GM12865 (cell line): ENCODE data around the gene FEM1B.

Source experiments
- DNase-seq: peaks from one replicate; pipeline ENCODE4 v3.0.0; 2010; ENCODE audit warnings: low read depth
- H3K4me3 ChIP-seq: 2 replicates; pipeline ENCODE4 v1.5.1; 2011; ENCODE audit warnings: mild to moderate bottlenecking, low read depth, low read length, control low read depth
- CTCF ChIP-seq: IDR thresholded peaks from 2 replicates; pipeline ENCODE4 v1.5.1; 2011; ENCODE audit warnings: low read length, control low read depth, low read depth, inconsistent platforms; ENCODE audit not compliant: insufficient read depth; ENCODE audit errors: missing control alignments

FEM1B gene

GRCh38 chr15:68259883-68260282 is 17.7 kb upstream of the FEM1B start:
- no peak overlapping the region for H3K4me3 ChIP-seq
- no peak for TF ChIP-seq CTCF
- DNase-seq = no peak

DNA sequence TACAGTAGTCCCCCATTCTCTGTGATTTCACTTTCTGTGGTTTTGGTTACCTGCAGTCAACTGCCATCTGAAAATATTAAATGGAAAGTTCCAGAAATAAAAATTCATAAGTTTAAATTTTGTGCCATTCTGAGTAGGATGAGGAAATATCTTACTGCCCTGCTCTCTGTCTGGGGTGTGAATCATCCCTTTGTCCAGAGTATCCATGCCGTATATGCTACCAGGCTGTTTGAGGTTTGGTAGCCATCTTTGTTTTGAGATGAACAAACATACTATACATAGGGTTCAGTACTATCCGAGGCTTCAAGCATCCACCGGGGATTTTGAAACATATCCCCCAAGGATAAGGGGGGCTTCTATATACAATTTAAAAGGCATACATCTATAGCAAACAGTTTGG is 16.3 kb upstream of the FEM1B start:
- TF ChIP-seq CTCF = no peak
- H3K4me3 ChIP-seq = no peak overlapping the region
- no peak for DNase-seq

- no peak for DNase-seq
- H3K4me3 ChIP-seq = no peak overlapping the region
- no peak for TF ChIP-seq CTCF
Measured at GRCh38 chr15:68261980-68262379, 15.6 kb upstream of the FEM1B start.

DNA sequence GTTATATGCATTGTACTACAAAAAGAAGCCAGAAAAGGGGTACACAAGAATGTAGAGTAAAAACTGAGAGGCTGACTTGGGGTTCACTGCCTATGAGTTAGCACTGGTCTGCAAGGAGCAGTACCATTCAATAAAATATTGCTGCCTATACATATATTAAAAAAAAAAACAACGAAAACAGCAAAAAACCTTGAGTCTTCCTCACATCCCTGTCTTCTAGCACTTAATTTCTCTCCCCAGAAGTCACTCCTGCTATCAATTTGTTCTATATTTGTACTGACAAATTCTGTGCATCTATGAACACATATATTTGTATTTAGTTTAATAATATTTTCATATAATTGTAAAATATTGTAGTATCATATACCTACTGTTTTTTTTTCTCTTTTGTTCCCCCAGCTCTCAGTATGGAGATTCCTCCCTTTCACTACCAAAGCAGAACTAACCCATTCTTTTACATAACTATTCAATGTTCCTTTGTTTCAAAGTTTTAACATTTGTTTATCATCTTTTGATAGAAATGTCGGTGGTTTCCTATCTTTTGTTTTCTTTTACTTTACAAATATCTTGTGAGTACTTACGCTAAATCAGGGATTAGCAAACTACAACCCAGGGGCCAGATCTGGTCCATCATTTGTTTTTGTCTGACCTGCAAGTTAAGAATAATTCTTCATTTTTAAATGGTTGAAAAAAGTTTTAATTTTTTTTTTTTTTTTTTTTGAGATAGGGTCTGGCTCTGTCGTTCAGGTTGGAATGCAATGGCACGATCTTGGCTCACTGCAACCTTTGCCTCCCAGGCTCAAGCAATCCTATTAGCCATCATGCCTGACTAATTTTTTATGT is 14.8 kb upstream of the FEM1B start:
- no peak for TF ChIP-seq CTCF
- no peak for DNase-seq
- no peak overlapping the region for H3K4me3 ChIP-seq

DNA sequence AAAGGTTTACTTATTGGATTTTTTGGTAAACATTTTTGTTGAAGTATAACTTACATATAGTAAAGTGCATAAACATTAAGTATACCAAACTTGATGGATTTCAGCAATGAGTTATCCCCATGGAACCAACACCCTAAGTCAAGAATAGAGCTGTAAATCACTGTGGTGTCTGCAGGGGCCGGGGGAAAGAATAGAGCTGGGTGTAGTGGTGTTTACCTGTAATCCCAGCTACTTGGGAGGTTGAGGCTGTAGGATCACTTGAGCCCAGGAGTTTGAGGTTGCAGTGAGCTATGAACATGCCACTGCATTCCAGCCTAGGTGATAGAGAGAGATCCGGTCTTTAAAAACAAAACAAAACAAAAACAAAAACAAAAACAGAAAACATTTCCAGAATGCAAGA is 13.3 kb upstream of the FEM1B start:
- H3K4me3 ChIP-seq = no peak overlapping the region
- no peak for TF ChIP-seq CTCF
- DNase-seq = no peak

DNA sequence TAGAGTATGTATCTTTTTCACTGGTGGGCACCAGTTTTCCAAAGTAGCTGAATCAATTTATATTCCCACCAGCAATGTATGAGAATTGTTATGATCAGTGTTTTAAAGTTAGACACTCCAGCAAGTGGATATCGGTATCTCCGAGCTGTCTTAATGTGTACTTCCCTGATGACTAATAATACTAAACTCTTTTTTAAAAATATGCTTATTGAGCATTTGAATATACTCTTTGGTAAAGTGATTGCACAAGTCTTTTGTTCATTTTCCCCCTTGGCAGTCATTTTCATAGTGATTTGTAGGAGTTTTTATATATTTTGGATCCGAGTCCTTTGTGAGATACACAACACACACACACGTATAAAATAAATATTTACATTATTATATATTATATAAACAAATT is 12.5 kb upstream of the FEM1B start:
- H3K4me3 ChIP-seq = no peak overlapping the region
- DNase-seq = no peak
- TF ChIP-seq CTCF = no peak

DNA sequence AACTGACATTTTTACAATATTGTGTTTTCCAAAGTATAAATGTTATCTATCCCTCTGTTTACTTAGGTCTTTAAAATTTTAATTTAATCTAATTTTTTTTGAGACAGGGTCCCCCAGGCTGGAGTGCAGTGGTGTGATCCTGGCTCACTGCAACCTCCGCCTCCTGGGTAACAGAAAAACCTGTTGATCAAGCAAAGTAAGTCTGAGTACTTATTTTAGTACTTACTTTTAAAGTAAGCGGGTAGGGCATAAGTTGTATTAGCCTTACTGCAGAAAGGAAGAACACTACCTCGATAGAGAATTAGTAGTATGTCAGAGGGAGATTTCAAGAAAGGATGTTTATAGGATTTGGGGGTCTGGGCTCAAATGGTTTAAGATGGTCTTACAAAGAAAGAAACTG is 11.9 kb upstream of the FEM1B start:
- TF ChIP-seq CTCF = no peak
- no peak overlapping the region for H3K4me3 ChIP-seq
- DNase-seq = no peak
